ENCODE data around the gene TMEM52. TPM values are rescaled to one million over a fixed set of nuclear protein-coding genes. Genes with fewer than 3 reads are reported as not detected.

Gene TMEM52
- total RNA-seq, 1 donor from 2014 or later: 0.37 TPM

DNA sequence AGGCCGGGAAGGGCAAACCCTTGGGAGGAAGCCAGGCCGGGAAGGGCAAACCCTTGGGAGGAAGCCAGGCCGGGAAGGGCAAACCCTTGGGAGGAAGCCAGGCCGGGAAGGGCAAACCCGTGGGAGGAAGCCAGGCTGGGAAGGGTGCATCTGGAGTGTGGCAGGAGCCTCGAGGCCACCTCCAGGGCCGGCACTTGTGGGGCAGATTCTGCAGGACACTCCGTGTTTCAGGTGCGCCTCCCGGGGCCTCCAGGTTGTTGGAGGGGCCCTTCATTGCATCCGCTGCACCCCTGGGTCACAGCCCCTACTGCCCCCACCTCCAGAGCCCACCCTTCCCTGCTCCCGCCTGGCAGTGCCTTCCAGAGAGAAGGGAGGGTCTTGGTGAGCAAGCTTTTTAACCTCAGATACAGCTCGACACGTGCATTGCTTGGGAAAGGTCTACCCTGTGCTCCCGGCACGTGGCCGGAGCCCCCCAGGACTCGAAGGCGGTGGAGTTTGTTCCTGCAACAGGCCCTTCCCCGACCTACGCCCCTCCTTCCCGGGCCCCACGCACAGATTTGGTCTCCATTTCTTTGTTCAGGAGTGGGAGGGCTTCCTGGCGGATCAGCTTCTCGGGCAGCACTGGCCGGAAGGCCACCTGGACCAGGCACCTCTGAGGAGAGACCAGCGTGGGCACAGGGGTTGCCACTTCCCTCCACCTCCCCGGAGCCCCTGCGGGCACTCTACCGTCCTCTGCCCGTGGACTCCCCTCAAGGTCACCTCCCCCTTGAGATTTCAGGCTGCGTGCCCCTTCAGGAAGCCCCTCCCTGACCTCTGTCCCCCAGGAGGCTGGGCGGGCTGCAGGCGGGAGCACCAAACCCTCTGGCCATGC lies 9.4 kb upstream of the TMEM52 start:
- DNase-seq (ENCODE audit: low read depth): no peak

DNA sequence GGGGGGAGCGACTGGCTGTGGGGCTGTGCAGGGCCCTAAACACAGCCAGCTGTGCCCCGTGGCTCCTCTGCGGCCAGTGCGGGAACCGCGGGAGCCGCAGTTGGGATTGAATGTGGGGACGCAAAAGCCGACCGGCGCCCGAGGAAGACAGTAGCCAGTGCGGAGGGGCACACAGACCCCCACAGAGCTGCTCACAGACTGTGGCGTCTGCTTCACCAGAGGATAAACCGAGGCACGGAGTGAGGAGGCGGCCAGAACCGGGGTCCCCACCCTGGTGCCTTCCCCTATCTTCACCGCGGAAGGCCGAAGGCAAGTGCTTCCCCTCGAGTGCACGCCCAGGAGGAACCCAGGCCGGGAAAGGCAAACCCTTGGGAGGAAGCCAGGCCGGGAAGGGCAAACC lies 8.7 kb upstream of the TMEM52 start:
- DNase-seq (ENCODE audit: low read depth): peak; percentile 23

DNA sequence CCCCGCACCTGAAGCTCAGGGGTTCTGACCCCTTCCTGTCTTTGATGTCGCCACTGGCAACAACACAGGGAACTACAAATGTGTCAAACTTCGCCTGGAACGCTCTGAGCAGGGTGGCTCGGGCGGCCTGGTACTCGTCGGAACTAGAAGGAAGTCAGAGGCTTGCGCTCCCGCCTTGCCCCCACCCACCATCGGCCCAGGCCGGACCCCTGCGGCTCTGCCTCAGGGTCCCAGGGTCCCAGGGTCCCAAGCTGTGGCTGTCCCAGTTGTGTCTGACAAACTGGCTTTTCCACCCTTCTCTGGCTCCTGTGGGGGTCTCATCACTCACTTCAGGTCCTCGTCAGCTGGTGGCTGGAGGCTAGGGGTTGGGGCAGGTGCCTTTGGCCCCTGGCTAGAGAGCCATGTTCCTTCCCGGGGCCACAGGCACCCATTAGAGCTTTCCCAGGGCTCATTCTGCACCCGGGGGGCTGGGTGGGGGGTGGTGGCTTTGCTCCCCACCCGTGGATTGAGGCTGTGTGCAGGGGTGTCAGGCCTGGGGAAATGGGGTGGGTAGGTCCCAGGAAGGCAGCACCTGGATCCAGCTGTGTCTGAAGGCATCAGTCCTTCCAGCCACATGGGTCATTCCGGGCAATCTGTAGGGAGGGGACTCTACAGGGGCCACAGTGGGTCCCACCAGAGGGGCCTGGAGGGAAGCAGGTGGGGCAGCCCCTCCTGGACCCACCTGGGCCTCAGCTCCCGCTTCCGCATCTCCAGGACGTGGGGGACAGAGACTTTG lies 8.0 kb upstream of the TMEM52 start:
- no peak for DNase-seq (ENCODE audit: low read depth)

DNA sequence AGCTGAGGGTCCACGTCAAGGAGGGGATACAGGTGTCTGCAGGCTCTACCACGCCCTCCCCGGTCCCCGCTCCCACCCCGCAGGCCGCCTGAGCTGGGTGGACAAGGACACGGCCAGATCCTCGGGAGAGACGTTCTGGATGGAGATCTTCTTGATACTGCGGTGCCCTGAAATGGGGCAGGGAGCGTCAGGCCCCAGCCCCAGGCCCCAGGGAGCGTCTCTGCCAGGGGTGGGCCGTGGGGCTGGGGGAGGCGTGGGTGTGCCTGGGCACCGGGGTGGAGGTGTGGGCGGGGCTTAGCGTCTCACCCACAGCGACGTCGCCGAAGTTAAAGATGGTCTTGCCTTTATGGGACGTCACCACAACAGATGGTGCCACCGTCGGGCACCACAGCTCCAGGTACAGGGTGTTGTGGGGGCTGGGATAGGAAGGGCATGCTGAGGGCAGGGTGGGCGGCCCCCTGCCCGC lies 7.3 kb upstream of the TMEM52 start:
- DNase-seq (ENCODE audit: low read depth): no peak

DNA sequence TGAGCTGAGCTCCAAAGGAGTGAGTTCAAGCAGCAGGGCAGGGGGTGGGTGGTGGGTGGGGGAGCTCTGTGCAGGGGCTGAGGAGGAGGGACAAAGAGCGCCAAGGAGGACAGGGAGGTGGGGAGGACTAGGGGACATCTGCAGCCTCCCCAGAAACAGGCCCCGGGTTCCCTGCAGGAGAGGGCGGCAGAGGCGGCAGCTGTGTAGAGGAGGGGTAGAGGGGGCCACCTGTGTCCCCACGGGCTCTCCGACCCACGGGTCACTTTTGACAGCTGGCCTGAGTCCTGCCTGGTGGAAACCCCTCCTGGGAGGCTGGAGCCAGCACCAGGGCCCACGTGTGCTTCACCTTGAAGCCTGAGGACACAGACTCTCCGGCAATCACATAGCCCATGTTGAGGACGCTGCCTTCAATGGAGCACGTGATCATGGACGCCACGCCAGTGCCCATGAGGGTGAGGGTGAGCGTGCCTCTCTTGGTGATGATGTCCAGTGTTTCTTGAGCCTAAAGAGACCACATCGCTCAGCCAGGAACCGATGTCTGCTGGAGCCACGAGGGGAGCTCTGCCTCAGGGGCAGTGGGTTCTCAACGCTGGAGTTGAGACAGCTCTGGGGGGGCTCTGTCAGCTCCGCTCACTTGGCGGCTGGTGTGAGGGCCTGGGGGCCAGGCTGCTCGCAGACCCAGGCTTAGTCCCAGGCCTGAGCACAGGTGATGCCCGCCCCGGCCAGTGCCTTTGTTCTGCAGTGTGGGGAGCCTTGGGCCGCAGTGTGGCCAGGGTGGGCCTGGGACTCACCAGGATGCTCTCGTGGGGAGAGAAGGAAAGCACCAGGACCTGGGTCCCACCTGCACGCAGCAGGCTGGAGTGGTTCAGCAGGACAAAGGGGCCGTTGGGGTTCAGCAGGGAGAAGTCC lies 6.6 kb upstream of the TMEM52 start:
- no peak for DNase-seq (ENCODE audit: low read depth)

DNA sequence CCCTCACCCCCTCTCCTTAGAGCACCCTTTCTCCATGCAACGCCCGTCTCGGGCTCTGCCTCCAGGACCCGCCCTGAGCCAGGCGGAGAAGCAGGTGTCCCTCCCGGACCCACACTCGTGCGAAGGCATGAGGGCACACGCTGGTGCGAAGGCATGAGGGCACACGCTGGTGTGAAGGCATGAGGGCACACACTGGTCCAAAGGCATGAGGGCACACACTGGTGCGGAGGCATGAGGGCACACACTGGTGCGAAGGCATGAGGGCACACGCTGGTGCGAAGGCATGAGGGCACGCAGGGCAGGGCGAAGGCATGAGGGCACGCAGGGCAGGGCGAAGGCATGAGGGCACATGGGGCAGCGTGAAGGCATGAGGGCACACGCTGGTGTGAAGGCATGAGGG lies 5.8 kb upstream of the TMEM52 start:
- no peak for DNase-seq (ENCODE audit: low read depth)

DNA sequence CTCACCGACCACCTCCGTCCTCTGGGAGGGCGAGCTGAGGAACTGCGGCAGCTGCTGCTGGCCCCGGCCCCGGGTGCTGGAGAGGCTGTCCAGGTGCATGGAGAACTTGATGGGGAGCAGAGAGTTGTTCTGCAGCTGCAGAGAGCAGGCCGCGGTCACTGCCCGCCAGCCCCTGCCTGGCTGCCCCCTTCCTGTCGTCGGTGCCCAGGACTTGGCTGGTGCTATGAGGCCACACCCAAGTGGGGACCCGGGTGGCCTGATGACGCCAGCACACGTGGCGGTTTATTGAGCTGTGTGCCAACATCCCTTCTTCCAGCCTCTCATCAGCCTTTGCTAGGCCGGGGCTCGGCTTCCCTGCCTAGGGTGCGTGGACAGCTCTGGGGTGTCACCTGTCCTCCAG lies 5.3 kb upstream of the TMEM52 start:
- no peak for DNase-seq (ENCODE audit: low read depth)

GRCh38 chr1:1922956-1923833 lies 4.1 kb upstream of the TMEM52 start:
- DNase-seq (ENCODE audit: low read depth): no peak

DNA sequence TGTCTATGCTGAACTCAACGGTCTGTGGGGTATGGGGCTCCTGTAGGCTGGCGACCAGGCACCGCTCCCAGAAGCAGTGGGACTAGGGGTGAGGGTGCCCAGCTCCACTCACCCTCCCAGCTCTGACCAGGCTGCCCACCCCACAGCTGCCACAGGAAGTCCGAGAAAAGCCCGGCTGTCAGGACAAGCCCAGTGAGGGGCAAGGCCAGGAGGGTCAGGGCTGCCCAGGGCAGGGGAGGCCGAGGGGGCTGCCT lies 3.5 kb upstream of the TMEM52 start:
- no peak for DNase-seq (ENCODE audit: low read depth)

DNA sequence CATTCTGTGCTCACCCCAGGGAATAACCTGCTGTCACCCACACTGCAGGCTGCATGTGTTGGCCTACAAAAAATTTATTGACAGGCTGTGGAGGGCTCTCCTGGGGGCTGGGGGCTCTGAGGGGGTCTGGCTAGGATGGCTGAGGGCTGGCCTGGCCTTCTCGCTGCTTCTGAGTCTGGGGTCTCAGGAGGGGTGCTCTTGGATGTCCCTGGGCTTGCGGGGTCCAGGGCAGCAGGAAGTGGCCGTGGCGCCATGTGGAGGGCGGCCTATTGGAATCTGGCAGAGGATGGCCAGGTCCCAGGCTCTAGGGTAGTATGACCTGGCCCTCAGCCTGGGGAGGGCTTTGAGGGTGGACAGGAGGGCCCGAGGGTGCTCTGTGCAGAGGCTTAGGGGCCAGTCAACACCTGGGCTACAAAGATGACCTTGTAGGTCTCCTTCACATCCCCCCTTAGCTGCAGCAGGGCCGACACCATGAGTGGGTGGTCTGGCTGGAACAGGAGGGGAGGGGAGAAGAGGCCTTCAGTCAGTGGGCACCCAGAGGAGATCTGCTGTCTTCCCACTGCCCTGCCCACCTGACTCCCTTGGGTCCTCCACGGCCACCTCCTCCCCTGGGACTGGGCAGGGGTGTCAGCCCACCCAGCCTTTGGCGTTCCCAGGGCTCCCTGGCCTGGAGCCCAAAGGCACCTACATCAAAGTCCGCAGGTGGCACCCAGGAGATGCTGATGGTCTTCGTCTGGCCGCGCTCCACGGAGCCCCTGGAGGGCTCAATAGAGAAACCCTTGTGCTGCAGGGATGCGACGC lies 3.0 kb upstream of the TMEM52 start:
- DNase-seq (ENCODE audit: low read depth): no peak

DNA sequence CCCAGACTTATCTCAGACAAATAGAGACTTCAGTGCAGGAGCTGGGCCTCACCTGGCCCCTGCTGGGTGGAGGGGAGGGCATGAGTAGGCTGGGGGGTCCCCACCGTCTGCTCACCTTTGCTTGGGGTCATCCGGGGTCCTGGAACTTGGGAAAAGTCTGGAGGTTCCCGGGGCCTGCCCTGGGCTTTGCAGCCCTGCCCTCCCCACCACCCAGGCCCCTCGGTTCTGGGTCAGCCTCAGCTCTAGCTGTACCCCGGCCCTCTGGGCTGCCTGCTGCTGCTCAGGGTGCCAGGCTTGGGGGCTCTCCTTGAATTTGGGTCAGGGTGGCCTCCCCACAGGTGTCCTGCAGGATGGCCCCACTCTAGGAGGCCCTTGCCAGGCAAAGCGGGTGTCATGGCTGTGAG lies 2.4 kb upstream of the TMEM52 start:
- DNase-seq (ENCODE audit: low read depth): no peak

DNA sequence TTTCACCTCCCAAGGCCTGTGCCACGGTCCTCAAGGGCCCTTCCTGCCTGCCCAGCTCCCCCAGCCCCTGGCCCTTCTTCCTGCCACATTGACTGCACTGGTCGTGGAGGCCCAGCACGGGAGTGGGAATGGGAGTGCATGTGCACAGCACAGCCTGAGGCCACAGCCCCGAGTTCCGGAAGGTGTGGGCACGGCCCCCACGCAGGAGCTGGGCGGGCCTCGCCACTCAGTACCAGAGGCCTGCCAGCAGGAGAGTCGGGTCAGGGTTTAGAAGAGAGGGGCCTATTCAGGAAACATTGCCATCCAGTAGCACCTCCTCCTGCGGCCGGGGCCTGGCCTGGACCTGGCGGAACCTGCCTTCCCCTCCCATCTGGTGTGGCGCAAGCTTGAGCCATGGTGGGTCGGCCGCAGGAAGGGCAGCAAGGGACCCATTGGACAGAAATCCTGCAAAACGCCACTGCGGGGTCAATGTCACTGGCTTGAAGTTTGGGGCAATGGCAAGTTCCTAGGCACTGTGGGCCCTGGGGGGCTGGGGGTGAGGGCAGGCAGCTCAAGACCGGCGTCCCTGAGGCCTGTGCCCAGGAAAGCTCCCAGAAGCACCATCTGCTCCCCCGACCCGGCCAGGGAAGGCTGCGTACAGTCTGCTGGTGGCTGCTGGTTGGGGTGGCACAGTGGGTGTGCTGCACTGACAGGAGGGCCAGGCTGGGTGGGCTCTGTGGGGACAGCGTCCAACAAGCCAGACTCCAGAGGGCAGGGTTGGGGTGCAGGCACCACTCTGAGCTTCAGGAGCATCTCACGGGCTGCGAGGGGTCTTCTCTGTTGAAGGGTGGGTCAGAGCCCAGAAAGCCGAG lies 1.8 kb upstream of the TMEM52 start:
- DNase-seq (ENCODE audit: low read depth): no peak

- no peak for DNase-seq (ENCODE audit: low read depth)
These were observed 1.1 kb upstream of the TMEM52 start for GRCh38 chr1:1920057-1920607.

GRCh38 chr1:1919304-1920056 lies 401 bp upstream of the TMEM52 start:
- DNase-seq (ENCODE audit: low read depth): peak; percentile 68

DNA sequence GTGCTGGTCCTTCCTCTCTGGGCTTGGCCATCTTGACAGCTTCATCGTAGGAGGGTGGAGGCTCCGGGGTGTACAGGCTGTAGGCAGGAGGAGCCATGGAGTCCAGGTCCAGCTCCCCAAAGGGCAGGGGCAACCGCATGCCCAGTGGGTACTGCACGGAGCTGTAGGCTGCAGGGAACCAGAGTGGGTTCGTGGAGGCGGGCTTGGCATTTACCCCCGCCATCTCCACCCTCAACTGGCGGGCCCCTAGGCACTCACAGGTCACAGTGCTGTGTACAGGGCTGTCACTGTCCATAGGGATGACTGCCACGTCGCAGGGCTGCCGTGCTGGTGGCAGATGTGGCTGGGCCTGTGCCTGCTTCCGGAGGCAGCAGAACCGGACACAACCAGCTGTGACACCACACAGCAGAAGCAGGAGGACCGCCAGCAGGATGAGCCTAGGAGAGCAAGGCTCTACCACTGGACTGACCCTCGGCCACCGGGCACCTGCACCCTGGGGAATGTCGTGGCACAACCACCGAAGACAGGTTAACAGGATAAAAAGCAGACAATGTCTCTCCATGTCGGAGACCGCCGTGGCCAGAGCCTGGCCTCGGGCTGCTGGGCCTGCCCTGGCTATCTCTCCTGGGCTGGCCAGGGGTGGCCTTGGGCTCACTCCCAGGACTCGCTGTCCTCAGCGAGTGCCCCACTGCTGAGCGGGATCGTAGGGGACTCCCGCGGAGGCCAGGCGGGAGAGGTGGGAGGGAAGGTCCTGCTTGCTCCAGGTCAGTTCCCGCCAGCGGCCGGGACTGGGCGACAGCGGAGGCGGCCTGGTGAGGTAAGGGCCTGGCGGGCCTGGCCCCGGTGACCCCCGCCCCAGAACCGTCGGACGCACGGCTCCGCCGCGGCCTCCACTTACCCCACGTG lies 831 bp downstream of the TMEM52 start:
- DNase-seq (ENCODE audit: low read depth): no peak

DNA sequence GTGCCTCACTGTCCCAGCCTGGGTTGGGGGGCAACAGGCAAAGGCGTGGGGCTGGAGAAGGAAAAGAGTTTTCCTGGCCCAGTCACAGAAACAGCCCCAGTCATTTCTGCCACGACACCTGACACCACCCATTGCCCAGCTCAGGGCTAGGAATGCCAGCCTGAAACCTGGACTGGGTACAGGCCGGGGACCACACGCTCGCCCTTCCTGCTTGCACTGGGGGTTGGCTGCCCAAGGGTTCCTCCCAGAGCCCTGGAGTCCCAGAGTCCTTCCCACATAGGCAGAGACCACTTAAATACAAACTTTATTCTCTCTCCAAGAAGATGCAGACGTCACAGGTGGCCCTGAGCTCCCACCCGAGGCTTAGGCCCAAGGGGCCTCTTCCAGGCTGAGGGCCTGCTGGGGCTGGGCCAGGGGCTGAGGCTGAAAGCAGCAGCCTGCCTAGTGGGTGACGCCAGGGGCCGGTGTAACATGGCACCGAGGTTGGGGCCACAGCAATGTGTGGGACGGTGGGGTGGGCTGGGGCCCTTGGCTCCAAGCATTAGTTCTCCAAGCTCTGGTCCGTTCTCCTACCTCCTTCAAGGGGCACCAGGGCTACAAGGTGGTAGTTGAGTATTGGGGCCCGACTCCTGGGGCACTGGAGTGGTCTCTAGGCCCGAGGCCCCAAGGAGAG lies 1.6 kb downstream of the TMEM52 start:
- peak; percentile 19 for DNase-seq (ENCODE audit: low read depth)

Data from myocyte (in vitro differentiated cells).